HG02840 (cell line): ENCODE data around the gene SPATA4.

Experiments used
- ATAC-seq: cut with Tn5 transposase; IDR thresholded peaks from one replicate; pipeline ENCODE4 v1.9.1; 2021; ENCODE audit warnings: mild to moderate bottlenecking, moderate library complexity, moderate number of reproducible peaks; ENCODE audit not compliant: unreplicated experiment, low FRiP score

SPATA4 gene

GRCh38 chr4:176191974-176192373 is 3.4 kb downstream of the SPATA4 start:
- no peak for ATAC-seq

- ATAC-seq: no peak
These were observed 5.2 kb downstream of the SPATA4 start for GRCh38 chr4:176189891-176190795.

- ATAC-seq: no peak
These were observed 6.7 kb downstream of the SPATA4 start for GRCh38 chr4:176188654-176189053.

GRCh38 chr4:176187624-176188023 is 7.8 kb downstream of the SPATA4 start:
- ATAC-seq: no peak

GRCh38 chr4:176186671-176187395 is 8.6 kb downstream of the SPATA4 start:
- no peak for ATAC-seq

- ATAC-seq: no peak
These were observed 9.3 kb downstream of the SPATA4 start for GRCh38 chr4:176186067-176186466.

GRCh38 chr4:176185051-176185450 is 10.3 kb downstream of the SPATA4 start:
- no peak for ATAC-seq

- ATAC-seq: no peak
These were observed 32.3 kb downstream of the SPATA4 start for GRCh38 chr4:176163041-176163440.

- ATAC-seq: no peak
These were observed 38.7 kb downstream of the SPATA4 start for GRCh38 chr4:176156656-176157055.

- ATAC-seq: no peak
These were observed 42.3 kb downstream of the SPATA4 start for GRCh38 chr4:176153124-176153523.

GRCh38 chr4:176150704-176151103 is 44.7 kb downstream of the SPATA4 start:
- ATAC-seq: no peak

- ATAC-seq: no peak
These were observed 45.1 kb downstream of the SPATA4 start for GRCh38 chr4:176150356-176150682.

- ATAC-seq: no peak
These were observed 45.6 kb downstream of the SPATA4 start for GRCh38 chr4:176149680-176150355.

- ATAC-seq: no peak
These were observed 53.1 kb downstream of the SPATA4 start for GRCh38 chr4:176142253-176142652.

- no peak for ATAC-seq
These were observed 55.9 kb downstream of the SPATA4 start for GRCh38 chr4:176139518-176139917.

GRCh38 chr4:176137631-176138030 is 57.8 kb downstream of the SPATA4 start:
- ATAC-seq: no peak

- no peak for ATAC-seq
These were observed 60.7 kb downstream of the SPATA4 start for GRCh38 chr4:176134670-176135069.
